ENCODE results near the gene BCDIN3D.

DNA sequence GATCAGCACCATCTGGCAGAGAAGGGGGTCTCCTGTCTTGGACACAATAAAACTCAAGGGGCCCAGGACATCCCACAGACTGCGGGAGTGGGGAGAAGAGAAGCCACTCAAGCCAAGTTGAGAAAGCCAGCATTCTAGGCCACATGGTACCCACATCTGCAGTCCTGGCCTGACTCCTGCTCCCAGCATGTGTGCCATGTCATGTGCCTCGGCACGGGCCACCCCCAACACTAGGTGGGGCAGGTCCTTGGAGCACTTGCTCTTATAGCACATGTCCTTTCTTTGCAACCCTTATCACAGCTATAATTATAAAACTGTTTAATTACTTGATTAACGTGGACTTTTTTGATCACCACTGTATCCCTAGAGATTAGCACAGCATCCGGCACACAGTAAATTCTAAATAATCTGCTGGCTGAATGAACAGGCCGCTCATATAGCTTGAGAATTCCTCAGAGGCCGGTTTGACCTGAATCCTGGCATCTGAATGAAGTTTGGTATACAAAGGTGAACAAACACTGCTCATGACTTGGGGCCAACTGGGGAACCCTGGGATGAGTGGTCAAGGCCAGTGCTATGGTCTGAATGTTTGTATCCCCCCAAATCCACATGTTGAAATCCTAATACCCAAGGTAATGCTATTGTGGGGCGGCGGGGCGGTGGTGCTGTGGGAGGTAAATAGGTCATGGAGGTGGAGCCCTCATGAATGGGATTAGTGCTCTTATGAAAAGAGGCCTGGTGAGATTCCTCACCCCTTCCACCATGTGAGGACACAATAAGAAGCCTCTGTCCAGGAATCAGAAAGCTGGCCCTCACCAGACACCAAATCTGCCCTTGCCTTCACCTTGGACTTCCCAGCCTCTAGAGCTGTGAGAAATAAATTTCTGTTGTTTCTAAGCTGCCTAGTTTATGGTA lies 21.3 kb downstream of the BCDIN3D start:
- TF ChIP-seq POLR2AphosphoS5 (IDR thresholded peaks at IDR 0.05; ENCODE audit: low read depth, low read length), result no peak
- TF ChIP-seq, protein P1, sequence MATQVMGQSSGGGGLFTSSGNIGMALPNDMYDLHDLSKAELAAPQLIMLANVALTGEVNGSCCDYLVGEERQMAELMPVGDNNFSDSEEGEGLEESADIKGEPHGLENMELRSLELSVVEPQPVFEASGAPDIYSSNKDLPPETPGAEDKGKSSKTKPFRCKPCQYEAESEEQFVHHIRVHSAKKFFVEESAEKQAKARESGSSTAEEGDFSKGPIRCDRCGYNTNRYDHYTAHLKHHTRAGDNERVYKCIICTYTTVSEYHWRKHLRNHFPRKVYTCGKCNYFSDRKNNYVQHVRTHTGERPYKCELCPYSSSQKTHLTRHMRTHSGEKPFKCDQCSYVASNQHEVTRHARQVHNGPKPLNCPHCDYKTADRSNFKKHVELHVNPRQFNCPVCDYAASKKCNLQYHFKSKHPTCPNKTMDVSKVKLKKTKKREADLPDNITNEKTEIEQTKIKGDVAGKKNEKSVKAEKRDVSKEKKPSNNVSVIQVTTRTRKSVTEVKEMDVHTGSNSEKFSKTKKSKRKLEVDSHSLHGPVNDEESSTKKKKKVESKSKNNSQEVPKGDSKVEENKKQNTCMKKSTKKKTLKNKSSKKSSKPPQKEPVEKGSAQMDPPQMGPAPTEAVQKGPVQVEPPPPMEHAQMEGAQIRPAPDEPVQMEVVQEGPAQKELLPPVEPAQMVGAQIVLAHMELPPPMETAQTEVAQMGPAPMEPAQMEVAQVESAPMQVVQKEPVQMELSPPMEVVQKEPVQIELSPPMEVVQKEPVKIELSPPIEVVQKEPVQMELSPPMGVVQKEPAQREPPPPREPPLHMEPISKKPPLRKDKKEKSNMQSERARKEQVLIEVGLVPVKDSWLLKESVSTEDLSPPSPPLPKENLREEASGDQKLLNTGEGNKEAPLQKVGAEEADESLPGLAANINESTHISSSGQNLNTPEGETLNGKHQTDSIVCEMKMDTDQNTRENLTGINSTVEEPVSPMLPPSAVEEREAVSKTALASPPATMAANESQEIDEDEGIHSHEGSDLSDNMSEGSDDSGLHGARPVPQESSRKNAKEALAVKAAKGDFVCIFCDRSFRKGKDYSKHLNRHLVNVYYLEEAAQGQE (IDR thresholded peaks at IDR 0.05; ENCODE audit: insufficient read depth in 1 of 2, low read depth in 2 of 2, low read length in 2 of 2), result no peak
- no peak for TF ChIP-seq TAF1 (IDR thresholded peaks at IDR 0.05; ENCODE audit: borderline replicate concordance, insufficient read depth, low read length)
- TF ChIP-seq SIN3A (IDR thresholded peaks at IDR 0.05; ENCODE audit: borderline replicate concordance, insufficient read depth, low read length), result no peak
- no peak for TF ChIP-seq FOXP2 (optimal IDR thresholded peaks at IDR 0.05; ENCODE audit: borderline replicate concordance, extremely low read depth, extremely low read length, insufficient read depth)
